Endodermal cell (in vitro differentiated cells): ENCODE measurements around the gene GLRA3. TPM values are rescaled to one million over a fixed set of nuclear protein-coding genes. Genes with fewer than 3 reads are reported as not detected.

Experiments
- DNase-seq: peaks from one replicate; pipeline ENCODE4 v3.0.0-alpha.2; 2017
- H3K27ac ChIP-seq: 2 replicates; pipeline ENCODE4 v1.5.1; 2013; ENCODE audit warnings: mild to moderate bottlenecking, low read depth, low read length, moderate library complexity
- H3K27me3 ChIP-seq: 2 replicates; pipeline ENCODE4 v1.6.1; 2013; ENCODE audit warnings: mild to moderate bottlenecking, low read length, moderate library complexity; ENCODE audit not compliant: insufficient read depth, control insufficient read depth, poor library complexity, severe bottlenecking
- H3K36me3 ChIP-seq: 2 replicates; pipeline ENCODE4 v1.7.0; 2013; ENCODE audit warnings: mild to moderate bottlenecking, low read length, moderate library complexity; ENCODE audit not compliant: control insufficient read depth, insufficient read depth
- H3K4me1 ChIP-seq: one replicate; pipeline ENCODE4 v1.7.0; 2013; ENCODE audit warnings: low read length; ENCODE audit not compliant: control insufficient read depth, insufficient read depth
- H3K4me3 ChIP-seq: 2 replicates; pipeline ENCODE4 v1.5.1; 2013; ENCODE audit warnings: mild to moderate bottlenecking, low read length, moderate library complexity
- H3K9ac ChIP-seq: 2 replicates; pipeline ENCODE4 v1.6.1; 2013; ENCODE audit warnings: mild to moderate bottlenecking, low read length, moderate library complexity; ENCODE audit not compliant: poor library complexity, severe bottlenecking; ENCODE audit errors: extremely low read depth
- H3K9me3 ChIP-seq: 2 replicates; pipeline ENCODE4 v1.6.1; 2013; ENCODE audit warnings: mild to moderate bottlenecking, low read length, moderate library complexity; ENCODE audit not compliant: control insufficient read depth
- H3K27ac Mint-ChIP-seq: 2 replicates; pipeline ENCODE4 v1.8.0; 2020; ENCODE audit warnings: mixed read lengths
- H3K27me3 Mint-ChIP-seq: 2 replicates; pipeline ENCODE4 v1.8.0; 2021; ENCODE audit warnings: mild to moderate bottlenecking, mixed read lengths; ENCODE audit not compliant: insufficient read depth
- H3K36me3 Mint-ChIP-seq: 2 replicates; pipeline ENCODE4 v1.8.0; 2020; ENCODE audit warnings: low read depth, mixed read lengths
- H3K4me1 Mint-ChIP-seq: 2 replicates; pipeline ENCODE4 v1.8.0; 2020; ENCODE audit warnings: mixed read lengths
- H3K4me3 Mint-ChIP-seq: 2 replicates; pipeline ENCODE4 v1.8.0; 2020; ENCODE audit warnings: mild to moderate bottlenecking, moderate library complexity, mixed read lengths
- H3K9me3 Mint-ChIP-seq: 2 replicates; pipeline ENCODE4 v1.8.0; 2020; ENCODE audit warnings: mild to moderate bottlenecking, mixed read lengths
- WGBS, 2 experiments: methylation state at CpG; one replicate each; pipeline versions ENCODE4 v1.1.5 to v1.1.7; 2013; ENCODE audit warnings: missing lambda C conversion rate in 2 of 2, mixed read lengths in 1 of 2; ENCODE audit not compliant: insufficient coverage in 1 of 2, insufficient read length in 1 of 2; 5-methylcytosine and 5-hydroxymethylcytosine counted together
- total RNA-seq, 2 donors: library from RNA; stranded (reverse); fragmentation: NEBNext Ultra II Directional in 1 of 2; extraction: Animal tissue kit (Norgen Biotek cat#: 25700) in 1 of 2; gene quantifications; 2 replicates in 1 of 2; 3 replicates in 1 of 2; pipeline ENCODE4 v1.2.1, GENCODE V29; 2021
- TF ChIP-seq, protein P1 (sequence below): fragments of 200-600 bp; sonication (generic); conservative IDR thresholded peaks from 2 replicates; pipeline ENCODE4 v1.5.0; 2021; ENCODE audit warnings: antibody characterized with exemption, mild to moderate bottlenecking

The GLRA3 gene
- total RNA-seq, 2 donors from 2014 or later, result 0.11 TPM; not detected in 1

DNA sequence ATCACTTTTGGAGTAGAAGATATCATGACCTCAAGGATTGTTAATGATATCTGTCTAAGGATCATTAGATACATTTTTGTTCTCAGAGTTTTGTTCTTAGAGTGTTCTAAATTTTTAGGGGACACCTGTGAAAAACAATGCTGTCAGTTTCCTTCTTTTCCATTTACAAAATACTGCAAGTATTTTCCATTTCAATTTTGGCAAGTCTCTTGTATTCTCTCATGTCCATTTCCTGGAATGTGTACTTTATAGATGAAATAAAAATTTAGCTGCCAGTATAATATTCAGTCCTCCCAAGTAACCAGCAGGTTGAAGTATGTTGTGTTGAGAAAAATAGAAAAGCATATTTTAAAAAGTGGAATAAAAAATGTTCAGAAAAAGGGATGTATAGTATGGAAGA lies 188.9 kb downstream of the GLRA3 start:
- TF ChIP-seq, protein P1, sequence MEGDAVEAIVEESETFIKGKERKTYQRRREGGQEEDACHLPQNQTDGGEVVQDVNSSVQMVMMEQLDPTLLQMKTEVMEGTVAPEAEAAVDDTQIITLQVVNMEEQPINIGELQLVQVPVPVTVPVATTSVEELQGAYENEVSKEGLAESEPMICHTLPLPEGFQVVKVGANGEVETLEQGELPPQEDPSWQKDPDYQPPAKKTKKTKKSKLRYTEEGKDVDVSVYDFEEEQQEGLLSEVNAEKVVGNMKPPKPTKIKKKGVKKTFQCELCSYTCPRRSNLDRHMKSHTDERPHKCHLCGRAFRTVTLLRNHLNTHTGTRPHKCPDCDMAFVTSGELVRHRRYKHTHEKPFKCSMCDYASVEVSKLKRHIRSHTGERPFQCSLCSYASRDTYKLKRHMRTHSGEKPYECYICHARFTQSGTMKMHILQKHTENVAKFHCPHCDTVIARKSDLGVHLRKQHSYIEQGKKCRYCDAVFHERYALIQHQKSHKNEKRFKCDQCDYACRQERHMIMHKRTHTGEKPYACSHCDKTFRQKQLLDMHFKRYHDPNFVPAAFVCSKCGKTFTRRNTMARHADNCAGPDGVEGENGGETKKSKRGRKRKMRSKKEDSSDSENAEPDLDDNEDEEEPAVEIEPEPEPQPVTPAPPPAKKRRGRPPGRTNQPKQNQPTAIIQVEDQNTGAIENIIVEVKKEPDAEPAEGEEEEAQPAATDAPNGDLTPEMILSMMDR, result no peak
- no peak overlapping the region for H3K27ac ChIP-seq
- H3K9me3 ChIP-seq, result no peaks in the 10 kb centered on the region
- H3K36me3 ChIP-seq, result no peaks in the 10 kb centered on the region
- H3K9ac ChIP-seq, result no peak overlapping the region
- H3K36me3 Mint-ChIP-seq, result no peaks in the 10 kb centered on the region
- DNase-seq, result no peak
- H3K4me1 Mint-ChIP-seq, result no peaks in the 10 kb centered on the region
- no peaks in the 10 kb centered on the region for H3K27me3 Mint-ChIP-seq
- no peak overlapping the region for H3K4me3 ChIP-seq
- no peaks in the 10 kb centered on the region for H3K9me3 Mint-ChIP-seq
- no peak overlapping the region for H3K27ac Mint-ChIP-seq
- H3K4me3 Mint-ChIP-seq, result no peak overlapping the region
- H3K27me3 ChIP-seq, result no peaks in the 10 kb centered on the region
- no peaks in the 10 kb centered on the region for H3K4me1 ChIP-seq

GRCh38 chr4:174635732-174636131 lies 193.3 kb downstream of the GLRA3 start:
- TF ChIP-seq, protein P1, result no peak

DNA sequence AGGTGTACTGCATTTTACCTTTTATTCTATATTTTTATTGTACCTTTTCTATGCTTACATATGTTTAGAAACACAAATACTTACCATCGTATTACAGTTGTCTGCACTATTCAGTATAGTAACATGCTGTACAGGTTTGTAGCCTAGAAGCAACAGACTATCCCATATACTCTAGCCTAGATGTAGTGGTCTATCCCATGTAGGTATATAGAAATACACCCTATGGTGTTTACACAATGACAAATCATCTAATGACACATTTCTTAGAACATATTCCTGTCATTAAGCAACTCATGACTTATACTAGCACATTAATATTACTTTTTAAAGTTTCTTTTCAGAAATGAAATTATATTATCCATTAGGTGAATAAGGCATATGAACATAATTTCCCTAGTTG lies 195.6 kb downstream of the GLRA3 start:
- Histone ChIP-seq H3K36me3 (no peaks in the 10 kb centered on the region), H3K9ac (no peak overlapping the region), H3K4me3 (no peak overlapping the region), H3K4me1 (no peaks in the 10 kb centered on the region), H3K9me3 (no peaks in the 10 kb centered on the region), H3K27me3 (no peaks in the 10 kb centered on the region), H3K27ac (no peak overlapping the region)
- DNase-seq, result no peak
- WGBS, 2 experiments, result 100% methylated on average over 1 of the region's 1 CpG; no CpG with 5 or more reads in 1 of the 2 experiments
- Mint-ChIP-seq H3K9me3 (no peaks in the 10 kb centered on the region), H3K36me3 (no peaks in the 10 kb centered on the region), H3K4me1 (no peaks in the 10 kb centered on the region), H3K4me3 (no peak overlapping the region), H3K27me3 (no peaks in the 10 kb centered on the region), H3K27ac (no peak overlapping the region)
- TF ChIP-seq, protein P1, result no peak

More at GRCh38 chr4:174635732-174636131, 193.3 kb downstream of the GLRA3 start:
- no peak for DNase-seq
- Mint-ChIP-seq H3K9me3 (no peaks in the 10 kb centered on the region), H3K27ac (no peak overlapping the region), H3K27me3 (no peaks in the 10 kb centered on the region), H3K4me1 (no peaks in the 10 kb centered on the region), H3K4me3 (no peak overlapping the region), H3K36me3 (no peaks in the 10 kb centered on the region)
- no peaks in the 10 kb centered on the region for H3K36me3 ChIP-seq
- no peak overlapping the region for H3K27ac ChIP-seq
- WGBS, 2 experiments, result 100% methylated on average over 1 of the region's 1 CpG; no CpG with 5 or more reads in 1 of the 2 experiments
- no peaks in the 10 kb centered on the region for H3K4me1 ChIP-seq
- H3K4me3 ChIP-seq, result no peak overlapping the region
- H3K9ac ChIP-seq, result no peak overlapping the region
- H3K27me3 ChIP-seq, result no peaks in the 10 kb centered on the region
- no peaks in the 10 kb centered on the region for H3K9me3 ChIP-seq
